HG03442 (cell line): ENCODE measurements around the gene EARS2.
"Not testable (repeated sequence)": the region's sequence is repeated elsewhere in the genome, so short reads cannot be mapped to it uniquely, and the experiment has no call there.

Experiments
- ATAC-seq: cut with Tn5 transposase; IDR thresholded peaks from one replicate; pipeline ENCODE4 v1.9.1; 2021; ENCODE audit warnings: mild to moderate bottlenecking, moderate library complexity; ENCODE audit not compliant: unreplicated experiment

EARS2 gene

DNA sequence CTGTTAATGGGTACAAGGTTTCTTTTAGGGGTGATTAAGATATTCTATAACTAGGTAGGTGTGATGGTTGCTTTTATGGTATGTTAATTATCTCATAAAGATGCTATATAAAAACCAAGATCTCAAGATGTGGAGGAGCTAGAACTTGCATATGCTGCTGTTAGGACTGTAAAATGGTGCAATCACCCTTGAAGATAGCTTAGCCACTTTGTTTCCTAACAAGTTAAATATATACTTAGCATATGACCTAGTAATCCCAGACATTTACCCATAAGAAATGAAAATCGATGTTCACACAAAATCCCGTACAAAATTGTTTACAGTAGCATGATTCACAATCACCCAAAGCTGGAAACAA, 71.9 kb downstream of the EARS2 start:
- ATAC-seq = no peak

DNA sequence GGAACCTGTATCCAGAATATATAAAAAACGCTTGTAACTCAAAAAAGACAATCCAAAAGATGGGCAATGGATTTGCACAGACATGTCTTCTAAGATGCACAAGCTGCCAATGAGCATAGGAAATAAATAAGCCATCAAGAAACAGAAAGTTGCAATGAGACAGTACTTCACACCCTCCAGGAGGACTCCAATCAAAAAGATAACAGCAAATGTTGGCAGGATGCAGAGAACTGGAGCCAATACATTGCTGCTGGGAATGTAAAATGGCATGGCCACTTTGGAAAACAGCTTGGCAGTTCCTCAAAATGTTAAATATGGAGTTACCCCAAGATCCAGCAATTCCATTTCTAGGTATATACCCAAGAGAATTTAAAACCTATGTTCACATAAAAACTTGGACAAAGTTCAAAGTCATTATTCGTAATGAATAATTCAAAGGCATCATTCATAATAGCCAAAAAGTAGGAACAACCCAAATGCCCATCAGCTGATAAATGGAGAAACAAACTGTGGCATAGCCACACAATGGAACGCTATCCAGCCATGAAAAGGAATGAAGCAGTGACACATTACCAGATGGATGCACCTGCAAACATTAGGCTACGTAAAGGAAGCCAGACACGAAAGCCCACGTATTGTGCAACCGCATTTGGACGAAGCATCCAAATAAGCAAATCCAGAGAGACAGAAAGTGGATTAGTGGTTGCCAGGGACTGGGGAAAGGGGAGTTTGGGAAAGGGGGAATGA, 72.5 kb downstream of the EARS2 start:
- no peak for ATAC-seq

GRCh38 chr16:23483492-23483891, 73.7 kb downstream of the EARS2 start:
- ATAC-seq = not testable (repeated sequence)

GRCh38 chr16:23482778-23483177, 74.4 kb downstream of the EARS2 start:
- no peak for ATAC-seq

DNA sequence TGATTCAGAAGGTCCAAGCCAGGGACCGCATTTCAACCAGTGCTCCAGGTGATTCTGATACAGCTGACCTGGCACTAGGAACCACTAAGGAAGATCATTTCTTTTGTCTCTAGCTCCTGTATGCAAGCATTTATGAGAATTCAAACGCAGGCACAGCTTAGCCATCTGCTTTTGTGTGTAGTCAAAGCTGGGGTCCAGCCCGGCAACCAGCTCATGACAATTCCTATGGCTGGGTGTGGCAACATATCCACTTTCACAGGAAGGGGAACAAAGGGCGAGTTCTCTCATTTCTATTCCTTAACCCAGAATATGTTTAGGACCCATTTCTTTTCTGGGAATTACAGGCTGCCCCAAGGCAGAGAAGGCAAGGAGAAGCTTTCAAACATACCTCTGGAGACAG, 76.9 kb downstream of the EARS2 start:
- ATAC-seq = no peak

DNA sequence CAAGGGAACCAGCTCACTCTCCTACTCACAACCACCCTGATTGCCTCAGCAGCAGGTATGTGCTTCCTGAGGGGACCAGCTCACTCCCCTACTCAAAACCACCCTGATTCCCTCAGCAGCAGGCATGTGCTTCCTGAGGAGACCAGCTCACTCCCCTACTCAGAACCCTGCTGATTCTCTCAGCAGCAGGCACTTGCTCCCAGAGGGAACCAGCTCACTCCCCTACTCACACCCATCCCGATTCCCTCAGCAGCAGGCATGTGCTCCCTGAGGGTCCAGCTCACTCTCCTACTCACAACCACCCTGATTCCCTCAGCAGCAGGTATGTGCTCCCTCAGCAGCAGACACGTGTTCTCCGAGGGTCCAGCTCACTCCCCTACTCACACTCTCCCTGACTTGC, 78.0 kb downstream of the EARS2 start:
- ATAC-seq = no peak

DNA sequence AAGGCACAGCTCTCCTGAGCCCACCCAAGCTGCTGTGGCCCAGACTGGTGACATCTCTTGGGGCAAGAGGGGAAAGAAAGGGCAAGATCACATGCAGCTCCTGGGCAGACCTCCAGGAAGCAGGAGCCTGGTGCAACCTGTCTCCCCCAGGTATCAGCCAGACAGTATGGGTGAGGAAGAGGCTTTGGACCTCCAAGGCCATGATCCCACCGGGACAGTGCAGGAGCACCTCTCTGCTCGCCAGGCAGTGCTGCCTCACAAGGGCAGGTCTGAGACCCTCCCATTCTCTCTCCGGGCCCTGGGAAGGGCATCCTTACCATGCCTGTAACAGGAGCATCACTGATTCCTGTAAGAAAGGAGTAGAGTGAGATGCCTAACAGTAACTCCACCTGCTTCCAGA, 78.6 kb downstream of the EARS2 start:
- ATAC-seq = no peak

GRCh38 chr16:23476289-23476688, 80.9 kb downstream of the EARS2 start:
- no peak for ATAC-seq
